GM18870 (cell line): Measurements from ENCODE around the gene RAVER2.
"Not testable (repeated sequence)": the region's sequence is repeated elsewhere in the genome, so short reads cannot be mapped to it uniquely, and the experiment has no call there.

Experiments
- ATAC-seq: cut with Tn5 transposase; IDR thresholded peaks from one replicate; pipeline ENCODE4 v1.9.1; 2021; ENCODE audit warnings: moderate library complexity; ENCODE audit not compliant: unreplicated experiment

RAVER2 gene, protein sequence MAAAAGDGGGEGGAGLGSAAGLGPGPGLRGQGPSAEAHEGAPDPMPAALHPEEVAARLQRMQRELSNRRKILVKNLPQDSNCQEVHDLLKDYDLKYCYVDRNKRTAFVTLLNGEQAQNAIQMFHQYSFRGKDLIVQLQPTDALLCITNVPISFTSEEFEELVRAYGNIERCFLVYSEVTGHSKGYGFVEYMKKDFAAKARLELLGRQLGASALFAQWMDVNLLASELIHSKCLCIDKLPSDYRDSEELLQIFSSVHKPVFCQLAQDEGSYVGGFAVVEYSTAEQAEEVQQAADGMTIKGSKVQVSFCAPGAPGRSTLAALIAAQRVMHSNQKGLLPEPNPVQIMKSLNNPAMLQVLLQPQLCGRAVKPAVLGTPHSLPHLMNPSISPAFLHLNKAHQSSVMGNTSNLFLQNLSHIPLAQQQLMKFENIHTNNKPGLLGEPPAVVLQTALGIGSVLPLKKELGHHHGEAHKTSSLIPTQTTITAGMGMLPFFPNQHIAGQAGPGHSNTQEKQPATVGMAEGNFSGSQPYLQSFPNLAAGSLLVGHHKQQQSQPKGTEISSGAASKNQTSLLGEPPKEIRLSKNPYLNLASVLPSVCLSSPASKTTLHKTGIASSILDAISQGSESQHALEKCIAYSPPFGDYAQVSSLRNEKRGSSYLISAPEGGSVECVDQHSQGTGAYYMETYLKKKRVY

DNA sequence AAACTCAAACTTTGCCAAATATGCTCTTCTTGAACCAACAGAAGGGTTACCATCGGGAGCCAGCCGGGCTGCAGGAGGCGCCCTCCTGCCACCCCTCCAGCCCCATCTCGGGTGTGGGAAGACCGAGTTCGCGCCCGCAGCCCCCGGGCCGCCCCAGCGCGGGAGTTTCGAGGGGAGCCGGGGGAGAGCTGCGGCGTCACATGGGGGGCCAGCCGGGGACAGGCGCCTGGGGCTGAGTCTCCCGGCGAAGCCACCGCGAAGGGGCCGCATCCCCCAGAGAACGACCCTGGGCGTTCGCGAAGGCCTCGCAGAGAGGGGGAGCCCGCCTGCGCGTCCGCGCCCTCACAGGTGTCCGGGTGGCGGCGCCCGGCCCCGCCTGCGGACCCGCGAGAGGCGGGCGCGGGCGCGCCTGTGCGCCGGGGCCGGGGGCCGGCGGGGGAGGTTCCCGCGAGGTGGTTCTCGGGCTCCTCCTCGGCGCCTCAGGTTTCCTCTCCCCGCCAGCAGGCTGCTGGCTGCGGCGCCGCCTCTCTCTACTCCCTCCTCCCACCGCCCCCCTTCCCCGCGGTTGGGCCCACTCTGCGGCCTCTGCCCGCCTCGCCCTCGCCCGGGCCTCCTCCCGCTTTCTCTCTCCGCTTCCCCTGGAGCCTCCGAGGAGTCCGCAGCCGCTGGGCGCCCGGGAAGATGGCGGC, at the start of gene RAVER2:
RAVER2 (plus strand) TSS at position 584 of the 689 bp plus-strand sequence; CDS start at position 682, 98 bp downstream.
- no peak for ATAC-seq

DNA sequence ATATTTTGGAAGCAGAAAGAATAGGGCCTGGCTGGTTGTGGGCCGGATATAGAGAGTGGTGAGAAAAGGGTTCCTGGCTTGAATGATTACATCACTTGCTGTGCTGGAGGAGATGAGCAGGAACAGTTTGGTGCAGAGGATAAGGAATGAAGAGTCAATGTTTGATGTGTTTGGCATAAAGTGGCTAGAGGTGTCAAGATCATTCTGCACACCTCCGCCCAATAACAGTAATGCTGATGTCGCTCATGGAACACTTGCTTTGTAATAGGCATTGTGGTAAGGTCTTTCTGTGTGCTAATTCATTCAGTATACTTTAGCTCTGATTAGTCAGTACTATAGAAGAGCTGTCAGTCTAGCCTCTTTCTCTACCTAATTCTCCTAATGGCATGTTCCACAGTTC, 48.0 kb upstream of the RAVER2 start:
- ATAC-seq: no peak

DNA sequence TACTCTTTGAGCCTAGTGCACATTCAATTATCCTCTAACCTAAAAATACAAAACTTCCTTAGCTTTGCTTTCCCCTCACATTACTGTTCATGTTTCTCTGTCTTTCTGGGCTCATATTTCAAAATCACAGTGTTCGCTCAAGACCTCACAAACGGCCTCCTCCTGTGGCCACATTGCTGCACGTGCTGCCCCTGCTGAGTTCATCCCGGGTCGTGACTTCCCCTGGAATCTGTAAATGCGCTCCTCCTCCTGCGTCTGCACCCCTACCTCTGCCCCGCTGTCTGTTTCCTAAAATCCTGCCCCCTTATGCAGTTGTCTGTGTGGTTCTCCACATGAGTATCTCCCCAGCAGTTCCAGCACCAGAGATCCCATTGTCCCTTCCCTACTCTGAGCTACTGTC, 45.5 kb upstream of the RAVER2 start:
- no peak for ATAC-seq

DNA sequence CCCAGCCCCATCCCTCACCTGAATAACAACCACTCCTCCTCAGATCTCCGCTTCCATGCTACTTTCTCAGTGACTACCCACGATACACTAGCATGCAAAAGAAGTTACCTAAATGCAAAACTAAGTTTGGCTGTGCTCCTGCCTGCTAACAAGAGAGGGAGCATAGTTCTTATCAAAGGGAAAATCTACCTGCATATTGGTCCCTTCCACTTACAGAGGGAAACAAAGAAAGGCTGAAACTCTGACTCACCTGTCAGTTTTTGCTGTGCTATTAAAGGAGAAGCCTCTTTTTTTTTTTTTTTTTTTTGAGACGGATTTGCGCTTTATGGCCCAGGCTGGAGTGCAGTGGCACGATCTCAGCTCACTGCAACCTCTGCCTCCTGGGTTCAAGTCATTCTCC, 43.8 kb upstream of the RAVER2 start:
- no peak for ATAC-seq

DNA sequence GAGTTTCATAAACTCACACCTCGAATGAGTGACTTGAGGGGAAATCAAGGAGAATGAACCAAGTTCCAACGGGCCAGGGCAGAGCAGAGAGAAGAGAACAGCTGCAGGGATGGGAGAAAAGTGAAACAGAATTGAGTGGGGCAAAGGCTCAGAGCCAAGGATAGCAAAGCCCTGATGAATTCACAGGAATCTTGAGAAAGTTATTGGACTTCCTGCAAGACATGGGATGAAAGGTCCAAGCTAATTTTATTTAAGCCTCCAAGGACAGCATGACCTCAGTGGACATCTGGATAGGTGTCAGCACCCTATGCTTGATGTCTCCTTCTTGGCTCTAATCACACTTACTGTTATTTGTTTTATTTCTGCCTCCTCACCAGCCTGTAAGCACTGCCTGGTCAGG, 43.0 kb upstream of the RAVER2 start:
- no peak for ATAC-seq

DNA sequence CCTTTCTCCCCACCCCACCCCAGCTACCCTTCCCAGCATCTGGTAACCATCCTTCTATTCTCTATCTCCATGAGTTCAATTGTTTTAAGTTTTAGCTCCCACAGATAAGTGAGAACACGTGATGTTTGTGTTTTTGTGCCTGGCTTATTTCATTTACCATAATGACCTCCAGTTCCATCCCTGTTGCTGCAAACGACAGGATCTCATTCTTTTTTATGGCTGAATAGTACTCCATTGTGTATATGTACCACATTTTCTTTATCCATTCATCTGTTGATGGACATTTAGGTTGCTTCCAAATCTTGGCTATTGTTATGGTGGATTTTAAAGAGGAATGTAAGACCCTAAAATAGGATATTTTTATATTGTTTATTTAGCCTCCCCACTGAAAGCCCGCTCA, 42.2 kb upstream of the RAVER2 start:
- ATAC-seq: not testable (repeated sequence)

DNA sequence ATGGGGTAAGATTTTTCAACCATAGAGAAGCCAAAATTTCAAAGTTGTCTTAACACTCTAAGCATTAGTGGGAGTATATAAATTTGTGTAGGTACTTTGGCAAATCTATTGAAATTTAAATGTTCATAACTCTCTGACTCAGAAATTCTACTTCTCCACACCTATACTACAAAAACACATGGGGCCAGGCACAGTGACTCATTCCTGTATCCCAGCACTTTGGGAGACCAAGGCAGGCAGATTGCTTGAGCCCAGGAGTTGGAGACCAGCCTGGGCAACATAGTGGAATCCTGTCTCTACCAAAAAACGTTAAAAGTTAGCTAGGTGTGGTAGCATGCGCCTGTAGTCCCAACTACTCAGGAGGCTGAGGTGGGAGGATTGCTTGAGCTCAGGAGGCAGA, 41.3 kb upstream of the RAVER2 start:
- no peak for ATAC-seq

DNA sequence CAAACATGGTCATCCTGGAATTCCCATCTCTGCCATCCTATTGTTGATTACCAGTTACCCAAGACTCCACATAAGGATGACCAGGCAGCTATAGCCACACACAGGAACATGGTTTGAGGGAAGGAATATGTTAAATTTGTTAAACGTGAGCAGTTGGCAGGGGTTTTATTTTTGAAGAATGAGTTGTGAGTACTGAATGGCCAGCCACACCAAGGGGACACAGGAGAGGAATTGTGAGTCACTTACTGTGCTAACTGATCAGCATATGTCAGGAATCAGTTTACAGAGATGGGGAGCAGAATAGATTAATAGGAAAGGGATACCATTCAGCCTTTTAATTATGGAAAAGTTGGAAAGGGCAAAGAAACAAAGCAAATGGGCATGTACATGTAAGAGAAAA, 39.3 kb upstream of the RAVER2 start:
- no peak for ATAC-seq

DNA sequence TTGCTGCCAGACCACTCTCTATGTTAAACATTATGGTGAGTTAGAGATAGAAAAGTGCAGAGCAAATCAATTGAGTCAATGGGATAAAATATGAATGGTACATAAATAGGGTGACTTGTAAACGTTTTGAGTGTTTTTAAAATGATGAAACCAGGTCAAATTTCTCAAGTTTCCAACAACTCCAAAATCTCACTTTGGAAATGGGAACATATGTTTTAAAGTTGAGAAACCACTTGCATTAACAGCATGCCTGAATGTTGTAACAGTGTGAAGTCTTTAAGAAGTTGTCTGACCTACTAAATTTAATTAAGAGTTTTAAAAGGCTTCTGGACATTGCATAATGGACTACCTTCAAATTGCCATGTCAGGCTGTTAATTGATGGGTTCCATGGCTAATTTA, 33.6 kb upstream of the RAVER2 start:
- ATAC-seq: no peak

DNA sequence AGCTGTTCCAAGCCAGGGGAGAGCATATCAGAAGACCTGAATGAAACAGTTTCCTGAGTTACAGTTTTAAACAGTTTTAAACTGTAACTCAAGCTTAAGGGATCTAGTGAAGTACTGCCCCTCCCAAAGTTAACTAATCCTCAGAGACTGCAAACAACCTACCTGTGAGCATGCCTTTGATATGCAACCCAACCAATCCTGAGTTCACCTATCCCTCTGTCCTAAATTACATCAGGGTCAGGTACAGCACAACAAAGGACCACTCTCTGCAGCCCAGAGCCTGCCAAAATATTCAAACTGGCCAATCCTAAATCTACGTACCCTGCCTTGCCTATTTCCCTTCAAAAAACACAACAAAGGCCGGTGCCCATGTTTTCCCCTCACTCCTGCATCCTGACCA, 32.8 kb upstream of the RAVER2 start:
- ATAC-seq: no peak

DNA sequence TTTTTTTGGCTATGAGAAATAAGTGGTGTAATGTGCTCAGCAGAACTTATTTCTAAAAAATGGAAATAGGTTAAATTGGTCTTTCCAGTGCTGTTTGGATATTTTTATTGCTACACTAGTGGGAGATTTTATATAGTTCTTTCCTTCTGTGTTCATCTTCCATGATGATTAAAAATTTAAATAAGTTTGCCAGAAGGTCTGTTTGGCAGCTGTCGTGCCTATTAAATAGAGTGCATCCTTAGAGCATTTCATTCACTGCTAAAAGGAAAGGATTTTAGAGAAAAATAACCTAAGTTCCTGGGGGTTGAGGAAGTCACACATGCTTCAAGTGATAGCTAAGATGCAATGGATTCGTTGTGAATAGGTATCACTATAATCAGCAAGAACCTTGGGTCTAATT, 29.7 kb upstream of the RAVER2 start:
- no peak for ATAC-seq

DNA sequence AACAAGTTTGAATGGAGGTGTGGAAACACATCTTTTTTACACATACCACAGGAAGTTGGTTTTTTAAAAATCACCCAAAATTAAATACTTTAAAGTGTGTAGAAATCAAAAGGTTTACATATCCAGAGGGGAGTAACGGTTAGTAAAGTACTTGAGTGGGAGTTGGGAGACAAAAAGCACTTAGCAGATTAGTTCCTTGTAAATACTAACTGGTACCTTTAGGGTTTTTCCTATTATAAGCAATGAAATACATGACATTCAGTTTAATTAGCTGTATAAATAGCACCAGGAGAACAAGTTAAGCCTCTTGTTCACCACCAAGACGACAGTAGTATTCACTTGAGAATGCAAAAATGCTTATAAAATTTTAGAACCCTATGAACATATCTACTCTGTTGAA, 23.7 kb upstream of the RAVER2 start:
- ATAC-seq: no peak

DNA sequence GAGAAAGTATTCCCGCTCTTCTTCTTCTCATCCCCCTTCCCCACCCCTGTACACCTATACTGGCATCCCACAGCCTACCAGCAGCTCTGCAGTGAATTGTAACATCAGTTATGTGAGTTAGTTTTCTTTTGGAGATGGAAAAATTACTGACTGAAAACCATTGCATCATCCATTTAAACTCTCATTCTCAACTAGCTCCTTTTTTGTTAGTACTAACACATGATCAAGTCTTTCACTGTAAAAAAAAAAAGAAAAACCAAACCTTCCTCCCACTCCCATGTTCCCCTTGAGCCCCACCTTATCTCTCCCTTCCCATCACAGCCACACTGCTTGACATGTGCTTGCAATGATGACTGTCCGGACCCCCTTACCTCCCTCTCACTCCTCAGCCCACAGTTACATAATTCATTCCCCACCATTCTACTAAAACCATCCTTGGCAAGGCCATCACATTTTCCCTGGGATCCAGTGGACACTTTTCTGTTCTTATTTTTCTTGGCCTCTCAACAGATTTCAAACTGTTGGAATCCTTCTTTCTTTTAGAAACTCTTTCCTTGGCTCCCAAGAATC, 23.2 kb upstream of the RAVER2 start:
- no peak for ATAC-seq

DNA sequence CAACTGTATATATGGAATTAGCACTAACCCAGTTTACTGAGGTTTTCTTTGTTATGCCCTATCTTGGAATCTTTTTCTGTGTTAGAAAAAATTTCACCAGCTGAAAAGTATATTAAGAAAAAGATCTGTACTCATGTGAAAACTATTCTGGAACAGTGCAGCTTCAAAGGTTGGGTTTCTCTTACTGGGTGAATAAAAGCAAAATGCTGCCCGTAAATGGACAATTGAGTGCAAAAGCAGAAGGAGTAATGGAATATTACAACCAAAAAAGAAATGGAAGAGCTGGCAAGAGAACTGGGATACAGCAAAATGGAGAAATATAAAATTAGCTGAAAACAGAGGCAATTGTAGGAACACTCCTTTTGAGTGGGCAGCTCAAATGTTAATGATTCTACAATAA, 17.0 kb upstream of the RAVER2 start:
- ATAC-seq: no peak

DNA sequence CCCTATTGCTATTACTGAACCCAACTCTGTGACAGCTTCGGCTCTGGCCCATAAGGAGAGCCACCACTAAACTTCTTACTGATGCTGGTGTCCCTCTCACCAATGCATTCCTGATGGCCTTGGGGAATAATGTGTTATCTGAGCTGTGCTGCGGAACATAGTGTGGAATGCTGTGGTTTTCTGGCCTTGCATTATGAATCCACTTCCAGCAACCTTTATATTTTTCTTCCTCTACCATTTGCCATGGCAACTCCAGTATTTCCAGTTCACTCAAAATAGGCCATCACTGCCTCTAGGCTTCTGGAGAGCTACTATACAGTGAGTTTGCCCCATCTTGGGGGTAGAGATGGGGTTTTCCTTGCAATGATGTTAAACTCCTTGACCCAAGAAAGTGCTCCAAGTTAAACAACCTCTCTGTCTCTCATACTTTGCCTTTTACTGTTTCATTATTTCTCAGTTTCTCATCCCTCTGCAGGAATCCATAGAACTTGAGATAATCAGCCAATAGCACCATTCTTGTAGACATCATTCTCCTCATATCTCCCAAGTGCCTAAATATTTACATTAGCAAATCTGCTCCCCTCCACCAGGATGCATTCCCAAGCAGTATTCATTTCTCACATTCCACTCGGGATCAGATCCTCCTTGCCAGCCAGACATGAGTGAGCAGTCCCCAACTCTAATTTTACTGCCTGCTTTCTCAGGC, 11.1 kb upstream of the RAVER2 start:
- no peak for ATAC-seq

DNA sequence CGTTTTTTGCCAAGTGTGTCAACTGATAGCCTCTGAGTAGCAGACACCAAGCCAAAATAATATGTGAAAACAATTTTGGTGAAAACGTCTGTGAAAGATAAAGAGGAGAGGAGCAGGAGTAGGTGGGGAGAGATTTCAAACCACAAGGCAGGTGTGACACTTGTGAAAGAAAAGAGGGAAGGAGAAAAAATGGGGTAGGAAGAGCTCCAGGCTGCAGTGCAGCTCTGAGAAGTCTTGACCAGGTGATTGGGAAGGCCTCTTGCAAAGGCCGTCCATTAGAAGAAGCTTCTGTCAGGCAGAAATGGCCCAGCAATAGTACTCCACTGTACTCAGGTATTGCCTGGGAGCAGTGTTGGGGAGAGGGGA, 10.6 kb upstream of the RAVER2 start:
- ATAC-seq: no peak

DNA sequence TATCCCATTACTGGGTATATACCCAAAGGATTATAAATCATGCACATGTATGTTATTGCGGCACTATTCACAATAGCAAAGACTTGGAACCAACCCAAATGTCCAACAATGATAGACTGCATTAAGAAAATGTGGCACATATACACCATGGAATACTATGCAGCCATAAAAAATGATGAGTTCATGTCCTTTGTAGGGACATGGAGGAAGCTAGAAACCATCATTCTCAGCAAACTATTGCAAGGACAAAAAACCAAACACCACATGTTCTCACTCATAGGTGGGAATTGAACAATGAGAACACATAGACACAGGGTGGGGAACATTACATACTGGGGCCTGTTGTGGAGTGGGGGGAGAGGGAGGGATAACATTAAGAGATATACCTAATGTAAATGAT, 4.2 kb upstream of the RAVER2 start:
- not testable (repeated sequence) for ATAC-seq

DNA sequence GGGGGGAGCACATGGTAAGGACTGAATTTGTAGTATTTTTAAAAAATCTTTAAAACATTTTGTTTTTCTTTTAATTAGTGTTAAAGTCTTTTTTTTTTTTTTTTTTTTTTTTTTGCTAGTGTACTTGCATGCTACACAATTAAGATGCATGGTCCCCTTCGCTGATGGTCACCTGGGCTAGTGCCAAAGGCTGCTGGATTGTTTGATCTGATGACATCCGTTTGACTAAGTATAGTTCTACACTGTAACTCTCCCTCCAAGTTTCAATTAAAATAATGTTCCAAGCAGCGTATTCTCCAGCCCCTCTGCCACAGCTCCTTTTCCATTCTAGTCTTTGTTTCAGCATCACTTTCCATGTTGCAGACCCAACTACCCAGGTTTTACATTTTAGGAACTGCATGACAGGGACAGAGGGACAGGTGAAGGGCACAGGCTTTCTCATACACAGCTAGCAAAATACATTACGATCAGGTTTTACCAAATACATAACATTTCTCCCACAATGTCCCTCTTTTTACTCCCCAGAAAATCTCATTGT, 852 bp upstream of the RAVER2 start:
- no peak for ATAC-seq

DNA sequence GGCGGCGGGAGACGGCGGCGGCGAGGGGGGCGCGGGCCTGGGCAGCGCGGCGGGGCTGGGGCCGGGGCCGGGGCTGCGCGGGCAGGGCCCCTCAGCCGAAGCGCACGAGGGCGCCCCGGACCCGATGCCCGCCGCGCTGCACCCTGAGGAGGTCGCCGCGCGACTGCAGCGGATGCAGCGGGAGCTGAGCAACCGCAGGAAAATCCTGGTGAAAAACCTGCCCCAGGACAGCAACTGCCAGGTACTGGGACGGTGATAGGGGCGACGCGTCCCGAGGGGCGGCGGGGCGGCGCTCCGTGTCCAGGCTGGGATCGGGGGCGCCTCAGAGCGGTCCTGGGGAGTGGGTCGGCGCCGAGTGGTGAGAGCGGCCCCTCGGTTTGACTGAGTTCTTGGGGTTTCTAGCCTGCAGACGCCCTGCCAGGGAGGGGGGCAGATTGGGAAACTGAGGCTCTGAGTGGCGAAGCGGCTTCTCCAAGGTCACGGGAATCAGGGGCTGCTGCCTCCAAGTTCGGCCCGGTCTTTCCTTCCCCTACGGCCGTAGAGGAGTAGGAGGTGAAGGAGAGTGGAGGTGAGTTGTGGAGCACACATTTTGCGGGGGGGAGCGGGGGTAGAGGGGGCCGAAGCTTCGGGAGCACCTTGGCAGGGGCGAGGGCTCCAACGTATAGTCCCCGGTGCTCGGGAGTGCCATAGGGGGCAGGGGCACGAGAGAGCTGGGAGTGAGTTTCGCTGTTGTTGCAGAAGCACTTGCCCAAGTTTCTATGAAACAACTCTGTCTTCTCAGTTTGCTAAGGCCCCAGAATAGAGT, 508 bp downstream of the RAVER2 start:
- ATAC-seq: no peak
